Peyer's patch (tissue), 4 donors: ENCODE data around the gene DCLK2. TPM values are rescaled to one million over a fixed set of nuclear protein-coding genes. Genes with fewer than 3 reads are reported as not detected.

Experiments used
- DNase-seq, 3 donors: peaks; one replicate each; pipeline ENCODE4 v3.0.0-alpha.2; 2017 to 2019
- H3K27ac ChIP-seq, 4 donors: fragments of 200-600 bp; sonication (generic); one replicate each; pipeline ENCODE4 v1.5.1; 2016 to 2019
- H3K27me3 ChIP-seq, 2 donors: fragments of 200-600 bp; sonication (generic); one replicate each; pipeline ENCODE4 v1.5.1; 2019
- H3K36me3 ChIP-seq, 3 donors: fragments of 200-600 bp; sonication (generic); one replicate each; pipeline ENCODE4 v1.5.1; 2016 to 2019
- H3K4me1 ChIP-seq, 4 donors: fragments of 200-600 bp; sonication (generic); one replicate each; pipeline ENCODE4 v1.5.1; 2016 to 2019
- H3K4me3 ChIP-seq, 4 donors: fragments of 200-600 bp; sonication (generic); 1 replicate in 3 of 4; 2 replicates in 1 of 4; pipeline ENCODE4 v1.5.1; 2016 to 2019; ENCODE audit warnings: mild to moderate bottlenecking in 1 of 4
- H3K9me3 ChIP-seq, 4 donors: fragments of 200-600 bp; sonication (generic); one replicate each; pipeline ENCODE4 v1.5.1; 2016 to 2019; ENCODE audit warnings: mild to moderate bottlenecking in 1 of 4
- POLR2A ChIP-seq, 2 donors: fragments of 450-650 bp; IDR thresholded peaks; one replicate each; pipeline ENCODE4 v1.5.1; 2017; ENCODE audit warnings: antibody characterized with exemption in 2 of 2, mild to moderate bottlenecking in 2 of 2, moderate library complexity in 2 of 2
- total RNA-seq, 4 donors: library from RNA; depleted of rRNA; stranded (reverse); fragments of >200 nt; gene quantifications; one replicate each; pipeline ENCODE4 v1.1.0, GENCODE V29; 2016
- TF ChIP-seq, protein P1 (sequence below), 6 experiments: fragments of 450-650 bp in 4 of 6; fragments of 200-600 bp in 2 of 6; sonication (generic) in 1 of 6; IDR thresholded peaks; one replicate each; pipeline ENCODE4 v1.5.1; 2017 to 2019; ENCODE audit warnings: antibody characterized with exemption in 6 of 6, mild to moderate bottlenecking in 3 of 6, moderate library complexity in 1 of 6

The DCLK2 gene
- total RNA-seq, 4 donors from 2014 or later, result 2.1 to 12.4 (median 3.1) TPM

DNA sequence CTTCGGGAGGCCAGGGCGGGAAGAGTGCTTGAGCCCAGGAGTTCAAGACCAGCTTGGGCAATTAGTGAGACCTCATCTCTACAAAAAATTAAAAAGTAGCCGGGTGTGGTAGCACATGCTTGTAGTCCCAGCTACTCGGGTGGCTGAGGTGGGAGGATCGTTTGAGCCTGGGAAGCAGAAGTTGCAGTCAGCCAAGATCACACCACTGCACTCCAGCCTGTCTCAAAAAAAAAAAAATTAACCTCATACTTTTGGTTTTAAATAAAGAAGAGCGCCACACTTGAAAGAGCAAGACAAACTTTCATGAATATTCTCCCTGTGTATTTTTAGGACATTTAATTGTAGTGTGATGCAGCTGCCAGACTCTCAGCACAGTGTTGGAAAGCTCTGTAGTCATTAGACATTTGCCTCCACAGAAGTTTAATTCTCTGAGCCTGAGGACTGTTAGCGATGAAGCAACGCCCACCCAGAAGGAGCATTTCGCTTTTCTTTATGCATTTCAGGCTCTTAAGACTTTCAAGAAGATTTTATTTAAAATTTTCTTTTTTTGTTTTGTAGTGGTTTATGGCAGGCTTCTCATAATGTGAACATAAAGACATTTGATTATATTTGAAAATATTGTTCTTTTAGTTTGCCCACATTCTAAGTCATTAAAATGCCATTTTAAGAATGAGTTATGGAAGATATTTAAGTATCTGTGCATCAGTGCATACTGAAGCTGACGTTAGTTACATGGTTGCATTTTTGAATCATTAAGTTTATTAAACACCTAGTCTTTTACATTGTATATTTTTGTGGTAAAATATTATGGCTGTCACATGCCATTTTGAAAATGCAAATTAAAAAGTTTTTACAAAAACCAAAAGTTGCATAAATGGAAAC lies 45.8 kb downstream of the DCLK2 start:
- no peaks in the 10 kb centered on the region for H3K9me3 ChIP-seq
- peaks cover 0 to 5% (median 0%) of the 10 kb centered on the region in 4 donors for H3K4me1 ChIP-seq
- H3K27ac ChIP-seq, result no peak overlapping the region
- H3K36me3 ChIP-seq, result no peaks in the 10 kb centered on the region
- no peak for TF ChIP-seq POLR2A (IDR thresholded peaks at IDR 0.05)
- TF ChIP-seq, protein P1, sequence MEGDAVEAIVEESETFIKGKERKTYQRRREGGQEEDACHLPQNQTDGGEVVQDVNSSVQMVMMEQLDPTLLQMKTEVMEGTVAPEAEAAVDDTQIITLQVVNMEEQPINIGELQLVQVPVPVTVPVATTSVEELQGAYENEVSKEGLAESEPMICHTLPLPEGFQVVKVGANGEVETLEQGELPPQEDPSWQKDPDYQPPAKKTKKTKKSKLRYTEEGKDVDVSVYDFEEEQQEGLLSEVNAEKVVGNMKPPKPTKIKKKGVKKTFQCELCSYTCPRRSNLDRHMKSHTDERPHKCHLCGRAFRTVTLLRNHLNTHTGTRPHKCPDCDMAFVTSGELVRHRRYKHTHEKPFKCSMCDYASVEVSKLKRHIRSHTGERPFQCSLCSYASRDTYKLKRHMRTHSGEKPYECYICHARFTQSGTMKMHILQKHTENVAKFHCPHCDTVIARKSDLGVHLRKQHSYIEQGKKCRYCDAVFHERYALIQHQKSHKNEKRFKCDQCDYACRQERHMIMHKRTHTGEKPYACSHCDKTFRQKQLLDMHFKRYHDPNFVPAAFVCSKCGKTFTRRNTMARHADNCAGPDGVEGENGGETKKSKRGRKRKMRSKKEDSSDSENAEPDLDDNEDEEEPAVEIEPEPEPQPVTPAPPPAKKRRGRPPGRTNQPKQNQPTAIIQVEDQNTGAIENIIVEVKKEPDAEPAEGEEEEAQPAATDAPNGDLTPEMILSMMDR (IDR thresholded peaks at IDR 0.05), result no peak
- no peaks in the 10 kb centered on the region for H3K27me3 ChIP-seq
- no peak for DNase-seq
- H3K4me3 ChIP-seq, result no peak overlapping the region

DNA sequence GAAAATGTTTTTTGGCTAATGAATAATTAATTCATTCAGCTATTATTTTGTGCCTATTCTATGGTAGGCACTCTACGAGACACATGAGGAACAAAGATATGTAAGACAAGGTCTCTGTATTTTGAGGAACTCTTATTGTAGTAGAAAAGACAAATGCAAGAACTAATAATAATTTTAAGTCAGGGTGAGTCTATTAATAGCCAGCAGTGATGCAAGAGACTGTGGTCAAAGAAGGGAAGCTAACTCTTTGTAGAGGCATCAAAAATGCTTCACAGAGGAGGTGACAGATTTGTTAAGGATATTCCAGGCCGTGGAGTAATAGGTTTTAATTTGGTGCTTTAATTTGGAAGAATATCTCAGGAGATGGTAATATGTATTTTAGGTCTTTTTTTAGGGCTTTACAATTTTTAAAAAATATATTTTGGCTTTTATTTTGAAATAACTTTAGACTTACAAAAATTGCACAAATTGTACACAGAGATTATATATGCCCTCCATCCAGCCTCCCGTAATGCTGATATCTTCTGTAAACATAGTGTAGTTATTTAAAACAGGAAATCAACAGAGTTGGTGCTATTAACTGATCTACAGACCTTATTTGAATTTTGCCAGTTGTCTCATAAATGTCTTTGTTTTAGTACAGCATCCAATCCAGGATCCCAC lies 48.1 kb downstream of the DCLK2 start:
- no peaks in the 10 kb centered on the region for H3K9me3 ChIP-seq
- H3K36me3 ChIP-seq, result no peaks in the 10 kb centered on the region
- no peak overlapping the region for H3K4me3 ChIP-seq
- H3K27me3 ChIP-seq, result no peaks in the 10 kb centered on the region
- no peak for TF ChIP-seq POLR2A (IDR thresholded peaks at IDR 0.05)
- TF ChIP-seq, protein P1 (IDR thresholded peaks at IDR 0.05), result no peak
- peaks cover 0 to 5% (median 0%) of the 10 kb centered on the region in 4 donors for H3K4me1 ChIP-seq
- no peak for DNase-seq
- H3K27ac ChIP-seq, result no peak overlapping the region

DNA sequence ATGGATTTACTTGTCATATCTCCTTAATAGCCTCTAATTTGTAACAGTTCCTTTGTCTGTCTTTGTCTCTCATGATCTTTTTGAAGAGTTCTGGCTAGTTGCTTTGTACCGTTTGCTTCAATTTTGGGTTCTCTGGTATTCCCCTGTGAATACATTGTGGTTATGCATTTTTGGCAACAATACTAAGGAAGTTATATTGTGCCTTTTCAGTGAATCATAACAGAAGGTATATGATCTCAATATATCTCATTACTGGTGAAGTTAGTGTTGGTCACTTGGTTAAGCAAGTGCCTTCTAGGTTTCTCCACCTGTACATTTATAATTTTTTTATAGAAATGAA lies 48.6 kb downstream of the DCLK2 start:
- DNase-seq, result no peak
- Histone ChIP-seq H3K27ac (no peak overlapping the region), H3K36me3 (no peaks in the 10 kb centered on the region), H3K4me3 (no peak overlapping the region), H3K27me3 (no peaks in the 10 kb centered on the region), H3K4me1 (peaks cover 0 to 5% (median 0%) of the 10 kb centered on the region in 4 donors), H3K9me3 (no peaks in the 10 kb centered on the region)
- TF ChIP-seq POLR2A (IDR thresholded peaks at IDR 0.05), result no peak
- TF ChIP-seq, protein P1 (IDR thresholded peaks at IDR 0.05), result no peak

DNA sequence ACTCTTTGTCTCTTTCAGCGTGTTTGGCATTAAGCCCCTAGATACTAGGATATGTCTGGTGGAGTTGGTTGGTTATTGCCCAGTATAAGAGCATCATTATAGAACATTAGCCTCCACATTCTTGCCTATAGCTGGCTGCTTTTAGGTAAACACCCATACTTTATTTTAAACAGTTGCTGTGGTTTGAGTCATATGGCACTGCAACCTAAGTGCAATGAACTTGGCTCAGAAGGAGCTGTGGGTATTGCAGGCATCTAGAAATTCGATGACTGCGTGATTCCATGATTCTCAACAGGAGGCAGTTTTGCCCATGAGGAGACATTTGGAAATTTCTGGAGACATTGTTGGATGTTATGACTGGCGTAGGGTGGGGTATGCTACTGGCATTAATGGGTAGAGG lies 49.5 kb downstream of the DCLK2 start:
- peaks cover 0 to 5% (median 0%) of the 10 kb centered on the region in 4 donors for H3K4me1 ChIP-seq
- H3K27me3 ChIP-seq, result no peaks in the 10 kb centered on the region
- no peak overlapping the region for H3K27ac ChIP-seq
- H3K4me3 ChIP-seq, result no peak overlapping the region
- H3K9me3 ChIP-seq, result no peaks in the 10 kb centered on the region
- DNase-seq, result no peak
- H3K36me3 ChIP-seq, result no peaks in the 10 kb centered on the region
- no peak for TF ChIP-seq POLR2A (IDR thresholded peaks at IDR 0.05)
- TF ChIP-seq, protein P1 (IDR thresholded peaks at IDR 0.05), result no peak

DNA sequence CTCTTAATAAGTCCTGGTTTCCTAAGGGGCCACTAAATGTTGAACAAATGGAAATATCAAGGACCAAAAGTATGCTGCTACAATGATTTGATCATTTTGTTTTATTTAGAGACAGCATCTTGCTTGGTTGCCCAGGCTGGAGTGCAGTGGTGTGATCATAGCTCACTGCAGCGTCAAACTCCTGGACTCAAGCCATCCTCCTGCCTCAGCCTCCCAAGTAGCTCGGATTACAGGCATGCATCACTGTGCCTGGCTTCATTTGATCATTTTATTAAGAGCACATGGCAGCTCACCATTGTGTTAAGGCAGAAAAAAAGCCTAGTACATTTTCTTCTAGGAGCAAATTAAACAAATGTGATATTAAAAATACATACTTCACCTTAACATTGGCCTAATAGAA lies 52.7 kb downstream of the DCLK2 start:
- H3K27me3 ChIP-seq, result no peaks in the 10 kb centered on the region
- no peaks in the 10 kb centered on the region for H3K9me3 ChIP-seq
- peaks cover 0 to 3% (median 0%) of the 10 kb centered on the region in 4 donors for H3K4me1 ChIP-seq
- no peak for DNase-seq
- H3K4me3 ChIP-seq, result no peak overlapping the region
- no peaks in the 10 kb centered on the region for H3K36me3 ChIP-seq
- no peak for TF ChIP-seq POLR2A (IDR thresholded peaks at IDR 0.05)
- TF ChIP-seq, protein P1 (IDR thresholded peaks at IDR 0.05), result no peak
- no peak overlapping the region for H3K27ac ChIP-seq
